ENCODE data around the gene CHRNA5.
"Not testable (repeated sequence)": the region's sequence is repeated elsewhere in the genome, so short reads cannot be mapped to it uniquely, and the experiment has no call there.

Gene CHRNA5

GRCh38 chr15:78603467-78603866 is 38.1 kb downstream of the CHRNA5 start:
- H3K4me3 Mint-ChIP-seq = no peak overlapping the region
- no peak overlapping the region for H3K27ac Mint-ChIP-seq
- H3K36me3 Mint-ChIP-seq = no peaks in the 10 kb centered on the region
- H3K9me3 Mint-ChIP-seq (ENCODE audit: low read depth) = no peaks in the 10 kb centered on the region
- peaks cover 9% of the 10 kb centered on the region for H3K27me3 Mint-ChIP-seq
- no peaks in the 10 kb centered on the region for H3K4me1 Mint-ChIP-seq (ENCODE audit: low read depth)

- Mint-ChIP-seq H3K27me3 (peaks cover 9% of the 10 kb centered on the region), H3K4me1 (ENCODE audit: low read depth) (no peaks in the 10 kb centered on the region), H3K9me3 (ENCODE audit: low read depth) (no peaks in the 10 kb centered on the region), H3K27ac (no peak overlapping the region), H3K4me3 (no peak overlapping the region), H3K36me3 (no peaks in the 10 kb centered on the region)
Measured at GRCh38 chr15:78604420-78604819, 39.1 kb downstream of the CHRNA5 start.

- H3K4me1 Mint-ChIP-seq (ENCODE audit: low read depth) = no peaks in the 10 kb centered on the region
- no peaks in the 10 kb centered on the region for H3K36me3 Mint-ChIP-seq
- H3K27ac Mint-ChIP-seq = no peak overlapping the region
- H3K27me3 Mint-ChIP-seq = peaks cover 11% of the 10 kb centered on the region
- H3K9me3 Mint-ChIP-seq (ENCODE audit: low read depth) = no peaks in the 10 kb centered on the region
- no peak overlapping the region for H3K4me3 Mint-ChIP-seq
Measured at GRCh38 chr15:78605201-78605600, 39.9 kb downstream of the CHRNA5 start.

GRCh38 chr15:78605680-78606079 is 40.4 kb downstream of the CHRNA5 start:
- no peak overlapping the region for H3K27ac Mint-ChIP-seq
- no peaks in the 10 kb centered on the region for H3K36me3 Mint-ChIP-seq
- H3K9me3 Mint-ChIP-seq (ENCODE audit: low read depth) = no peaks in the 10 kb centered on the region
- H3K4me1 Mint-ChIP-seq (ENCODE audit: low read depth) = no peaks in the 10 kb centered on the region
- H3K4me3 Mint-ChIP-seq = no peak overlapping the region
- peaks cover 12% of the 10 kb centered on the region for H3K27me3 Mint-ChIP-seq

- H3K27me3 Mint-ChIP-seq; H3K36me3 Mint-ChIP-seq; H3K4me1 Mint-ChIP-seq (ENCODE audit: low read depth); H3K4me3 Mint-ChIP-seq; H3K27ac Mint-ChIP-seq; H3K9me3 Mint-ChIP-seq (ENCODE audit: low read depth): not testable (repeated sequence)
Measured at GRCh38 chr15:78609551-78609950, 44.2 kb downstream of the CHRNA5 start.

- Mint-ChIP-seq H3K4me1 (ENCODE audit: low read depth) (peaks cover 5% of the 10 kb centered on the region), H3K27ac (no peak overlapping the region), H3K9me3 (ENCODE audit: low read depth) (no peaks in the 10 kb centered on the region), H3K4me3 (no peak overlapping the region), H3K27me3 (peaks cover 11% of the 10 kb centered on the region), H3K36me3 (no peaks in the 10 kb centered on the region)
Measured at GRCh38 chr15:78614021-78614420, 48.7 kb downstream of the CHRNA5 start.

GRCh38 chr15:78615151-78615589 is 49.9 kb downstream of the CHRNA5 start:
- no peaks in the 10 kb centered on the region for H3K9me3 Mint-ChIP-seq (ENCODE audit: low read depth)

GRCh38 chr15:78616506-78616905 is 51.2 kb downstream of the CHRNA5 start:
- Mint-ChIP-seq H3K27ac (no peak overlapping the region), H3K9me3 (ENCODE audit: low read depth) (no peaks in the 10 kb centered on the region), H3K4me1 (ENCODE audit: low read depth) (peaks cover 15% of the 10 kb centered on the region), H3K4me3 (no peak overlapping the region), H3K36me3 (no peaks in the 10 kb centered on the region), H3K27me3 (peaks cover 14% of the 10 kb centered on the region)

More at GRCh38 chr15:78615151-78615589, 49.9 kb downstream of the CHRNA5 start:
- no peak overlapping the region for H3K27ac Mint-ChIP-seq
- H3K4me3 Mint-ChIP-seq = no peak overlapping the region
- peaks cover 15% of the 10 kb centered on the region for H3K27me3 Mint-ChIP-seq
- H3K36me3 Mint-ChIP-seq = no peaks in the 10 kb centered on the region
- H3K4me1 Mint-ChIP-seq (ENCODE audit: low read depth) = peaks cover 11% of the 10 kb centered on the region

GRCh38 chr15:78617076-78617475 is 51.8 kb downstream of the CHRNA5 start:
- H3K4me1 Mint-ChIP-seq (ENCODE audit: low read depth) = peaks cover 21% of the 10 kb centered on the region
- H3K27me3 Mint-ChIP-seq = peaks cover 17% of the 10 kb centered on the region
- no peaks in the 10 kb centered on the region for H3K36me3 Mint-ChIP-seq
- H3K4me3 Mint-ChIP-seq = no peak overlapping the region
- H3K27ac Mint-ChIP-seq = no peak overlapping the region
- H3K9me3 Mint-ChIP-seq (ENCODE audit: low read depth) = no peaks in the 10 kb centered on the region

- H3K4me1 Mint-ChIP-seq (ENCODE audit: low read depth) = peaks cover 22% of the 10 kb centered on the region
- no peaks in the 10 kb centered on the region for H3K36me3 Mint-ChIP-seq
- H3K9me3 Mint-ChIP-seq (ENCODE audit: low read depth) = no peaks in the 10 kb centered on the region
- H3K27ac Mint-ChIP-seq = no peak overlapping the region
- H3K27me3 Mint-ChIP-seq = peaks cover 20% of the 10 kb centered on the region
- H3K4me3 Mint-ChIP-seq = no peak overlapping the region
Measured at GRCh38 chr15:78617516-78617915, 52.2 kb downstream of the CHRNA5 start.

GRCh38 chr15:78618064-78618463 is 52.7 kb downstream of the CHRNA5 start:
- H3K4me1 Mint-ChIP-seq (ENCODE audit: low read depth) = peaks cover 22% of the 10 kb centered on the region
- H3K9me3 Mint-ChIP-seq (ENCODE audit: low read depth) = no peaks in the 10 kb centered on the region
- H3K36me3 Mint-ChIP-seq = no peaks in the 10 kb centered on the region
- H3K27me3 Mint-ChIP-seq = peaks cover 22% of the 10 kb centered on the region
- no peak overlapping the region for H3K4me3 Mint-ChIP-seq
- no peak overlapping the region for H3K27ac Mint-ChIP-seq

- Mint-ChIP-seq H3K36me3 (no peaks in the 10 kb centered on the region), H3K9me3 (ENCODE audit: low read depth) (no peaks in the 10 kb centered on the region), H3K27ac (no peak overlapping the region), H3K4me3 (peak overlapping the region; percentile 49), H3K27me3 (peaks cover 26% of the 10 kb centered on the region), H3K4me1 (ENCODE audit: low read depth) (peaks cover 22% of the 10 kb centered on the region)
Measured at GRCh38 chr15:78618490-78618934, 53.2 kb downstream of the CHRNA5 start.

- Mint-ChIP-seq H3K36me3 (no peaks in the 10 kb centered on the region), H3K4me1 (ENCODE audit: low read depth) (peaks cover 22% of the 10 kb centered on the region), H3K27me3 (peaks cover 28% of the 10 kb centered on the region), H3K4me3 (peak overlapping the region; percentile 47), H3K27ac (no peak overlapping the region), H3K9me3 (ENCODE audit: low read depth) (no peaks in the 10 kb centered on the region)
Measured at GRCh38 chr15:78619022-78619950, 54.0 kb downstream of the CHRNA5 start.

GRCh38 chr15:78620021-78620526 is 54.8 kb downstream of the CHRNA5 start:
- Mint-ChIP-seq H3K9me3 (ENCODE audit: low read depth) (no peaks in the 10 kb centered on the region), H3K4me1 (ENCODE audit: low read depth) (peaks cover 22% of the 10 kb centered on the region), H3K4me3 (peak overlapping the region; percentile 47), H3K36me3 (no peaks in the 10 kb centered on the region), H3K27me3 (peaks cover 28% of the 10 kb centered on the region), H3K27ac (no peak overlapping the region)

- Mint-ChIP-seq H3K36me3 (no peaks in the 10 kb centered on the region), H3K27me3 (peaks cover 28% of the 10 kb centered on the region), H3K27ac (no peak within 1 kb of the TSS), H3K4me3 (peak within 1 kb of the TSS; percentile 70), H3K4me1 (ENCODE audit: low read depth) (peaks cover 22% of the 10 kb centered on the region), H3K9me3 (ENCODE audit: low read depth) (no peaks in the 10 kb centered on the region)
Measured at GRCh38 chr15:78620527-78621421, 55.5 kb downstream of the CHRNA5 start, which contains the start of gene CHRNA3. Gene CHRNA3, minus strand, starts transcription at chr15:78620996. Its CDS starts 202 bp downstream, at chr15:78620794.
